Activated naive CD8-positive, alpha-beta T cell treated with anti-CD3 and anti-CD28 coated beads, Interleukin-2, amount 50 U/mL, for 24 hours (primary cell): Measurements from ENCODE around the gene ITGB5.

Experiments
- ATAC-seq: fragments of 150-1000 bp; cut with Tn5 transposase; one replicate; pipeline ENCODE4 v1.10.0; 2021
- DNase-seq: peaks from one replicate; pipeline ENCODE4 v3.0.0; 2021
- H3K27ac Mint-ChIP-seq: one replicate; pipeline ENCODE4 v1.8.0; 2021; ENCODE audit warnings: mild to moderate bottlenecking, mixed read lengths
- H3K27me3 Mint-ChIP-seq: one replicate; pipeline ENCODE4 v1.8.0; 2021; ENCODE audit warnings: mixed read lengths
- H3K36me3 Mint-ChIP-seq: one replicate; pipeline ENCODE4 v1.8.0; 2021; ENCODE audit warnings: low read depth, mixed read lengths
- H3K4me1 Mint-ChIP-seq: one replicate; pipeline ENCODE4 v1.8.0; 2021; ENCODE audit warnings: mixed read lengths
- H3K4me3 Mint-ChIP-seq: one replicate; pipeline ENCODE4 v1.8.0; 2021; ENCODE audit warnings: mild to moderate bottlenecking, moderate library complexity, mixed read lengths
- H3K9me3 Mint-ChIP-seq: one replicate; pipeline ENCODE4 v1.8.0; 2021; ENCODE audit warnings: mixed read lengths

Gene ITGB5

DNA sequence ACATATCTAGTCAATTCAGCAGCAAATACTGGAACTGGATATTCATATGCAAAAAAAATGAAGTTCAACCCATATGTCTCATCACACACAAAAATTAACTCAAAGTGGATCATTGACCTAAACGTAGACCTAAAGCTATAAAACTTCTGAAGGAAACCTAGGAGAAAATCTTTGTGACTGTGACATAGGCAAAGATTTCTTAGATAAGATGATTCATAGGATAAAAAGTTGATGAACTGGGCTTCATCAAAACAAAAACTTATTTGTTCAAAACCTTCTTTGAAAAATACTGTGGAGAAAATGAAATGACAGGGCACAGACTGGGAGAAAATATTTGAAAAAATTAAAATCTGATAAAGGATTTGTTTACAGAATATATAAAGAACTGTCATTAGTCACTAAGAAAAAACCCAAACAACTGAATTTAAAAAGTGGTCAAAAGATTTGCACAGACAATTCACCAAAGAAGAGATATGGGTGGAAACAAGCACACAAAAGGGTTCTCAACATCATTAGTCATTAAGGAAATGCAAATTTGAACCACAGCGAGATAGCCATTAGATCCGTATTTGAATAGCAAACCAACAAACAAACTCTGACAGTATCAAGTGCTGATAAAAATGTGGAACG, 62.8 kb downstream of the ITGB5 start:
- Mint-ChIP-seq H3K27ac (no peak overlapping the region), H3K36me3 (no peaks in the 10 kb centered on the region), H3K4me3 (no peak overlapping the region), H3K4me1 (no peaks in the 10 kb centered on the region), H3K27me3 (peaks cover 1% of the 10 kb centered on the region), H3K9me3 (no peaks in the 10 kb centered on the region)
- DNase-seq (no peak), ATAC-seq (no peak)

DNA sequence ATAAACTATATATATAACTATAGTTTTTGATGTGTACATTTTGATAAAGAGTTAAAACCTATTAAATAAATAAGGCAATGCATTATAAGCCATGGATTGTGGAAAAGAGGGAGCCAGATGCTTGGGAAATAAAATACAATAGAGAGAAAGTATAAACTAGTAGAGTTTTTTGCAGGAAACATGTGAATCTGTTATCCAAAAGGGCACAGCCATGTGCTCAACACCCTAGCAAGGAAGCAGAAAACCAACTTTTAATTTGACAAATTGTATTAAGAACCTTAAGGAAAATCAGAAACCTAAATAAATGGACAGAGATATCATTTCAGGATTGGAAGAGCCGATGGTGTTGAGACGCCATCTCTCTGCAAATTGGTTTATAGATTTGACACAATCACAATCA, 63.5 kb downstream of the ITGB5 start:
- Mint-ChIP-seq H3K4me1 (no peaks in the 10 kb centered on the region), H3K4me3 (no peak overlapping the region), H3K9me3 (no peaks in the 10 kb centered on the region), H3K27me3 (peaks cover 2% of the 10 kb centered on the region), H3K27ac (no peak overlapping the region), H3K36me3 (no peaks in the 10 kb centered on the region)
- ATAC-seq = no peak
- no peak for DNase-seq

DNA sequence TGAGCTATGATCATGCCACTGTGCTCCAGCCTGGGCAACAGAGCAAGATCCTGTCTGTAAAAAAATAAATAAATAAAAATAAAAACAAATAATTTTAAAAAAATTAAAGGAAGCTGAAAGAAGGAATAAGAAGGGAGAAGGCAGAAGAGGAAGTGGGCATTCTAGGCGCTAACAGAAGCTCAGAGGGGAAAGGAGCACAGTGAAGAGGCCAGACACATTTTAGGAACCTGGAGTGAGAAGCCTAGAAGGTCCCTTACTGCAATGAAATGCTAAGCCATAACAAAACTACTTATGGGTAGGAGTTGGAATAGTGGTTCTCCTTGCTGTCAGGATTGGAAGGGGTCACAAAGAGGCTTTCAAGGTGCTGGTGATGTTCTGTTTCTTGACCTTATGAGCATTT, 64.0 kb downstream of the ITGB5 start:
- Mint-ChIP-seq H3K27me3 (peaks cover 4% of the 10 kb centered on the region), H3K27ac (no peak overlapping the region), H3K9me3 (no peaks in the 10 kb centered on the region), H3K4me3 (no peak overlapping the region), H3K36me3 (no peaks in the 10 kb centered on the region), H3K4me1 (no peaks in the 10 kb centered on the region)
- DNase-seq = no peak
- no peak for ATAC-seq

DNA sequence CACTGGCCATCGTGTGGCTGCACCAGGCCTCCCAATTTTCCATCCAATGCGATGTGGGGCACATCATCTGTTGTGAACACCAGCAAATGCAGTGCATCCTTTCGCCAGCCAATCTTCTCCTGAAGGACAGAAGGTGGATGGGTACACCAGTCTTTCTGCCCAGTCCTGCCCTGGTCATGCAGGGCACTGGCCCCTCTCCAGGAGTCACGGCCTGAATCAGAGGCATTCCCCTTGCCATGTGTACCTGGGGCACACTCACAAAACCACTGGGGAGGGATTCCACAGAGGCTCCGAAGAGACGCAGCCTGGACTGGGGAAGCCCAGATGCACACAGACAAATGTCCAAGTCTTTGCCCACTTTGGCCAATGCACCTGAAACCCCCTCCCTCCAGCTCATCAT, 65.8 kb downstream of the ITGB5 start:
- Mint-ChIP-seq H3K36me3 (no peaks in the 10 kb centered on the region), H3K9me3 (no peaks in the 10 kb centered on the region), H3K27me3 (peaks cover 4% of the 10 kb centered on the region), H3K27ac (no peak overlapping the region), H3K4me1 (no peaks in the 10 kb centered on the region), H3K4me3 (no peak overlapping the region)
- DNase-seq = no peak
- ATAC-seq = no peak

DNA sequence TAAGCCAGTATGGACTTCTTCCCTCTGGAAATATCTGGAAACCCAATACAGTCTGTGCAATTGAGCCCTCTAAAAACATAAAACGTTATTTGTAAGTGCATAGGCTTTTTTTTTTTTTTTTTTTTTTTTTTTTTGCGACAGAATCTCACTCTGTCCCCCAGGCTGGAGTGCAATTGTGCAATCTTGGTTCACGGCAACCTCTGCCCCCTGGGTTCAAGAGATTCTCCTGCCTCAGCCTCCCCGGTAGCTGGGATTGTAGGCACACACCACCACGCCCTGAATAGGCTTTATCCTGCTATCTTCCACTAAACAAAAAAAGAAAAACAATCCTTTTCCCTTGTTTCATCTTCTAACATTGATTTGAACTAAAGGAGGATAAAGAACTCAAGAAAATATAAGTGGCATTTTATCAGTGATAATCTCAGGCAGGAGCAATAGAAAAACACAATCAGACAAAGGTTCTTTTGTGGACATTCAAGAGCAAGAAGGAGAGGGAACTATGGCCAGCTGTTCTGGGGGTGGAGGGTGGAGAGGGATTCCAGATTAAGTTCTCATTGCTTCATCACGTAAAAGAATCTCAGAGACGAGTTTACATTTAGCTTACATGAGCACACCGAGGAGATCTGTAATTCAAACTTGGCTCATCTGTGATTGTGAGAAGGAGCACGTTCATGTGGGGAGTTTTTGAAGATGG, 68.6 kb downstream of the ITGB5 start:
- H3K27ac Mint-ChIP-seq = no peak overlapping the region
- DNase-seq = no peak
- H3K4me3 Mint-ChIP-seq = no peak overlapping the region
- H3K36me3 Mint-ChIP-seq = no peaks in the 10 kb centered on the region
- H3K4me1 Mint-ChIP-seq = no peaks in the 10 kb centered on the region
- no peak for ATAC-seq
- no peaks in the 10 kb centered on the region for H3K9me3 Mint-ChIP-seq
- peaks cover 7% of the 10 kb centered on the region for H3K27me3 Mint-ChIP-seq

DNA sequence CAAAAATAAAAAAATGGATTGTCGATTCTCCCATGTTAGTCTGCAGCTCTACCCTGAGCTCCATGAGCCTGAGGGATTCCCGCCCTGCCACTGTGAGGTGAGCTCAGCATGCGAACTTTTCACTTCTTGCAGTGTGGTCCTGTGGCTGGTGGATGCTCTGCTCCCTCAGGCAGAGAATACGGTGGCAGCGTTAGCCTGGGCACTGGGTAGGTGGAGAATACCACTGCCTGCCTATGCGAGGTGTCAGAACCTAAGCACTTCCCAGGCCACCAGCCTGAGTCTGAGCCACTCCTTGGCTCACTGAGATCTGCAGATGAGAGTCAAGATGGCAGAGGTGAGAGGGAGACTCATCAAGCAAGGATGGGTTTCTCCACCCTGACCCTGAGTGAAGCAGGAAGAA, 70.1 kb downstream of the ITGB5 start:
- H3K27me3 Mint-ChIP-seq = peaks cover 7% of the 10 kb centered on the region
- ATAC-seq (no peak), DNase-seq (no peak)
- no peaks in the 10 kb centered on the region for H3K9me3 Mint-ChIP-seq
- H3K36me3 Mint-ChIP-seq = no peaks in the 10 kb centered on the region
- H3K27ac Mint-ChIP-seq = no peak overlapping the region
- H3K4me1 Mint-ChIP-seq = peaks cover 2% of the 10 kb centered on the region
- no peak overlapping the region for H3K4me3 Mint-ChIP-seq

DNA sequence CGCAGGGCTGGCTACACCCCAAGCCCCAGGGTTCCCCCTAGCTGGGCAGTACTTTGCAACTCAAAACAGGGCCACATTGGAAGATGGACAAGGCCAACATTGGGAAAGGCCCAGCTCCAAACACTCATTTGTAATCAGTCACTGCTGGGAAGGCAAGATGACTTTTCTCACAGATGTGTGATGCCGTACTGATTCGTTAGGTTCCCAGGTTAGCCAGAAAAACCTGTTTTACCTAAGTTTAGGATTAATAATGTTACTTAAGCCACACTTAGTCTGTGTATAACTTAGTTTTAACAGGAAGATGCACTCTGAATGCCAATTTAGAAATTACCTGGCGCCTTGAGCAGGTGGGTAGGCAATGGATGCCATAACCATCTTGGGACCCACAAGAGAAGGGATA, 71.0 kb downstream of the ITGB5 start:
- ATAC-seq (no peak), DNase-seq (no peak)
- Mint-ChIP-seq H3K27me3 (peaks cover 7% of the 10 kb centered on the region), H3K27ac (no peak overlapping the region), H3K4me1 (peaks cover 2% of the 10 kb centered on the region), H3K36me3 (no peaks in the 10 kb centered on the region), H3K9me3 (no peaks in the 10 kb centered on the region), H3K4me3 (no peak overlapping the region)

DNA sequence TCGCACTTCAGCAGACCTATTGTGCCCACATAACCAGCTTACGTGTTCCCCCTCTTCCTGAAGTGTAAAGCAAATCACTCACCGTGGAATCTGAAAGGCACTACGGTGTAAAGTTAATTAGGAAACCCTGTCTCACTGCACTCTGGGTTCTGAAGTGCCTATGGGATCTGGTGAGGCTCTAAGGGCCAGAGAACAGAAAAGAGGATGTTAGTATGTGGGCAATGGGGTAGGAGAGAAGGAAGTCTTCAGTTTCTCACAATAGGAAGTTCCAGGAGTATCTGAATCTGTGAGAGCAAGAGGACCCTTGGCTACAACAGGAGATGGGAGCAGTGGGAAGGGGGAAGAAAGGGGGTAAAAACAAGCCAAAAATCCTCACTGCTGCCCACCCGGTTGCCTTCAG, 71.4 kb downstream of the ITGB5 start:
- Mint-ChIP-seq H3K27me3 (peaks cover 7% of the 10 kb centered on the region), H3K9me3 (no peaks in the 10 kb centered on the region), H3K4me3 (no peak overlapping the region), H3K4me1 (peaks cover 2% of the 10 kb centered on the region), H3K36me3 (no peaks in the 10 kb centered on the region), H3K27ac (no peak overlapping the region)
- no peak for DNase-seq
- no peak for ATAC-seq

DNA sequence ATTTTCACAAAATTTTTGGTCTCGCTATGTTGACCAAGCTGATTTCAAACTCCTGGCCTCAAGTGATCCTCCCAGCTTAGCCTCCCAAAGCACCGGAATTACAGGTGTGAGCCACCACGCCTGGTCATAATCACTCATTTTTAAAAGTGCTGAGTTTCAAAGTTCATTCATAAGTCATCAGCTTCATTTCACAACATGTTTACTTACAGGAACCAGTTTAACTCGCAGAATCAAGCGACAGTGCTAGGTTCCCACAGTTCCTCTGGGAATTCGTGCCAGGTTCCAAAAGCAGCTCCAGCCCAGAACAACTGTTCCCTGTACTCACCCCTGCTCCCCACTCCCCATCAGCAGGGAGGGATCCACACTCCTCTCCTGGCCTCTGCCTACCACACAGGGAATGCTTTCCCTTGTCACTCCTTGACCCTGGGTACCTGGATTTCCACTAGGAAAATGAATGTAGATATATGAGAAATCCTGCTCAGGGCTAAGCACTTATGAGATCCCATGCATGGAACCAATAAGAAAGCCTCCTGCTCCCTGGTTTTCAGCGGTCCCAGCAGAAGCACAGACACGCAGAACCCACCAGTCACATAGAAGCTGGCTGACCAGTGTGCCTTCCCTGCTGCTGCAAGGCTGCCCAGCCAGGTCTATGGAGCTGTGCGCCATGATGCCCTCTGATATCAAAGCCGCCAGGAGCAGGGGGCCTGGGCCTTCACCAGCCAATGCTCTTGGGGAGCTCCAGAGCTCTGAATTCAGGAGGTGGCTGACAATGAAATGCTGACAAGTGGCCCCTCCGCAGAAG, 72.3 kb downstream of the ITGB5 start:
- Mint-ChIP-seq H3K9me3 (no peaks in the 10 kb centered on the region), H3K27me3 (peaks cover 7% of the 10 kb centered on the region), H3K4me1 (peaks cover 2% of the 10 kb centered on the region), H3K4me3 (no peak overlapping the region), H3K36me3 (no peaks in the 10 kb centered on the region), H3K27ac (no peak overlapping the region)
- DNase-seq (no peak), ATAC-seq (no peak)

DNA sequence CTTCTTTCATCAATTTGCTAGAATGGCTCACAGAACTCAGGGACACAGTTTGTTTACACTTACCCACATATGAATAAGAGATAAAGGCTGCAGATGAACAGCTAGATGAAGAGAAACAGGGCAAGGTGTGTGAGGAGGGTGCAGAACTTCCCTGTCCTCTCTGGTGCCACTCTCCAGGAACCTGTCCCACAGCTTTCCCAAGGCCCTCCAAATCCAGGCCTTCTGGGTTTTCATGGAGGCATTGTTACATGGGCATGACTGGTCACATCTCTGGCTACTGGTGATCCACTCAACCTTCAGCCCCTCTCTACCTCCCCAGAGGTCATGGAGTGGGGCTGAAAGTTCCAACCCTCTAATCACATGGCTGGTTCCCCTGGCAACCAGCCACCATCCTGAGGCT, 73.6 kb downstream of the ITGB5 start:
- Mint-ChIP-seq H3K36me3 (no peaks in the 10 kb centered on the region), H3K27ac (no peak overlapping the region), H3K27me3 (peaks cover 4% of the 10 kb centered on the region), H3K9me3 (no peaks in the 10 kb centered on the region), H3K4me1 (peaks cover 2% of the 10 kb centered on the region), H3K4me3 (no peak overlapping the region)
- ATAC-seq (no peak), DNase-seq (no peak)

DNA sequence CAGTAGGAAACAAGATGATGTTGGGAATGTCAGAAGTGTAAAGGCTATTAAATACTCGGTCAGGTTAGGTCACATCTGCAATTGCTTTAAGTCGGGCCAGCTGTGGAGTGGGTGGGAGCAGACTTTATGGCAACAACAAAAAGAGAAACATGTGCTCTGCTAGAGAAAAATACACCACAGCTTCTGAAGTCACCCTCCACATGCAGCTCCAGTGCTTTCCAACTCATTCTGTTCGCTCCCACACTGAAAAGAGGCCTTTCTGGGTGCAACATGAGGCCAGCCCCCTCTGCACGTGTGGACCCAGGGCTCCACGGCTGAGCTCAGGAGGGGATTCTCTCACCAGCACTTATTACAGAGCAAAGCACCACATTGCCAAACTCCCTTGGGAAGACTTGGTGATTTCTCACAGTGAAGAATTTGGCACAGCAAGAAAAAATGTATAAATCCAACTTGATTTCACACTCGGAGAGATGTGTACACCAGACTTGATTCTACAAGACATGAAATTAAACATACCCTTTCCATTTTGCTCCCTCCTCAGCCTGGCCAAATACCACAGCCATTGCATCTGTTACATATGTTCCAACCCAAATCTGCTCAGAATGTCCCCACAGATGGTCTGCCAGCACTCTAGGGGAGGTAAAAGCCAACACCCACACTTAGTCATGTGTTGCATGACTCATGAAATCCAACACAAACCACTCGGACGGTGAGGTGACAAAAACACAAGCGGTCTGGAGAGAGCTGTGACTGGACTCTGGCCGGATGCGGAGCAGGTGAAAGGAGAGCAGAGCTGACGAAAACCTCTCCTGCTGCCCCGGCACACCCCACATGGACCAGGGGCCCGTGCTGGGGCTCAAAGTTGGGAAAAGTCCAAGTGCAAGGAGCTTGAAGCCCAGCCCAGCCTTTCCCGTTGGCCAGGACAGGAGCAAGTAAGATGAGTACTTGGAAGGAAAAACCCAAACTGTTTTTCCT, 74.6 kb downstream of the ITGB5 start:
- Mint-ChIP-seq H3K36me3 (no peaks in the 10 kb centered on the region), H3K9me3 (no peaks in the 10 kb centered on the region), H3K4me3 (no peak overlapping the region), H3K27me3 (peaks cover 4% of the 10 kb centered on the region), H3K4me1 (peaks cover 2% of the 10 kb centered on the region), H3K27ac (no peak overlapping the region)
- no peak for DNase-seq
- ATAC-seq = no peak

DNA sequence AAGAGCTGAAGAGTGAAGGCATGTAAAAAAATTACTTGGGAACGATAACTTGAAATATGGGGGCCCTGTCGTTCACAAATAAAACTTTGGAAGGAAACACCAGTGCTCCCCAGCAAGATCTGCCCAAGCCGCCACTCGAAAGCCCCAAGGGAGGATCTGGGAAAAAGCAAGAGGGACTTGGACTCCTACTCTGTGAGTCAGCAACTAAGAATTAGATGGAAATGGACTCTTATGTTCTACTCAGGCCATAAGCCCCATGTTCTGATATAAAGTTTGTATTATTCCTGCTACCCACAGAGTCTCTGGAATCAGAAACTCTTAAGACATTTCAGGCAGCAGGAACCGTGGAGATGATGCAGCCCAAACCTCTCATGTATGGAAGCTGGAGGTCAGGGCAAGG, 75.7 kb downstream of the ITGB5 start:
- no peak for DNase-seq
- no peak overlapping the region for H3K4me3 Mint-ChIP-seq
- ATAC-seq = no peak
- peaks cover 4% of the 10 kb centered on the region for H3K27me3 Mint-ChIP-seq
- H3K27ac Mint-ChIP-seq = no peak overlapping the region
- H3K9me3 Mint-ChIP-seq = no peaks in the 10 kb centered on the region
- H3K36me3 Mint-ChIP-seq = no peaks in the 10 kb centered on the region
- peaks cover 2% of the 10 kb centered on the region for H3K4me1 Mint-ChIP-seq

DNA sequence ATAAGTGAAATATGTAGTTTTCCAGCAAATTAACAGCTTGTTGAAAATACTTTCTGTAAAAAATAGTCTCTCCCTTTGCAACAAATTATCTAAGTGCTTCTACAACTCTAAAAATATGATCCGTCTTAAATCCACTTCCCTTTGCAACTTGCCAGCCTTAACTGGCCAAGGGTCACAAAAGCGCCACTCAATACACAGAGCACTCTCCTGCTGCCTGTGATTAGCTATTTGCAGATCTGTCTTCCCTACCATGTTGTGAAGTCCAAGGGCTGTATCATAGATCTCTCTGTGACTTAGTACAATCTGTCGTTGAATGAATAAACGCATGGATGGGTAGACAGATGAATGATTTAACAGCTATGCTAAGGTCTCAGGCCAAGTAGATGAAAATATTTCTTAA, 76.2 kb downstream of the ITGB5 start:
- no peak overlapping the region for H3K27ac Mint-ChIP-seq
- H3K27me3 Mint-ChIP-seq = peaks cover 5% of the 10 kb centered on the region
- no peaks in the 10 kb centered on the region for H3K9me3 Mint-ChIP-seq
- no peaks in the 10 kb centered on the region for H3K36me3 Mint-ChIP-seq
- H3K4me3 Mint-ChIP-seq = no peak overlapping the region
- DNase-seq (no peak), ATAC-seq (no peak)
- peaks cover 2% of the 10 kb centered on the region for H3K4me1 Mint-ChIP-seq

DNA sequence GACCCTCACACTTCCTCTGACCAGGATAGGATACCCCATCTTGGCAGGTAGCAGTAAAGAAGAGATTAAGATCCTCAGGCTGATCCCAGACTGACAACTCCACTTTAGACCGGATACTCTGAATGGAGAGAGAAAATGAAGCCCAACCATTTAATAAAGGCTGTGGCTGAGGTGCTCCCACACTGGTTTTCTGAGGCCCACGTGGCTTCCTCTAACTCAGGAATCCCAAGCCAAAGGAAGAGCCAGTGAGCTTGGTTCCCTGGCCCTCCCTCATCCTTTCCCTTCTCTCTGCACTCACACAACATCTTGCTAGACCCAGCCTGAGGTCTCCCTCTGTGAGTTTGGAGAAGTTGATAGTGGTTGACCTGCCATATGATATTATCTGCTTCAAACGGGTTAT, 78.1 kb downstream of the ITGB5 start:
- Mint-ChIP-seq H3K27me3 (peaks cover 6% of the 10 kb centered on the region), H3K4me1 (peaks cover 2% of the 10 kb centered on the region), H3K36me3 (no peaks in the 10 kb centered on the region), H3K4me3 (no peak overlapping the region), H3K27ac (no peak overlapping the region), H3K9me3 (no peaks in the 10 kb centered on the region)
- ATAC-seq (no peak), DNase-seq (no peak)
